IPS DF 4.7 (cell line): Measurements from ENCODE around the gene PPARA.

ENCODE experiments used
- DNase-seq: peaks from one replicate; pipeline ENCODE4 v3.0.0-alpha.2; 2013; ENCODE audit warnings: low spot score; ENCODE audit errors: extremely low read depth

Gene PPARA

DNA sequence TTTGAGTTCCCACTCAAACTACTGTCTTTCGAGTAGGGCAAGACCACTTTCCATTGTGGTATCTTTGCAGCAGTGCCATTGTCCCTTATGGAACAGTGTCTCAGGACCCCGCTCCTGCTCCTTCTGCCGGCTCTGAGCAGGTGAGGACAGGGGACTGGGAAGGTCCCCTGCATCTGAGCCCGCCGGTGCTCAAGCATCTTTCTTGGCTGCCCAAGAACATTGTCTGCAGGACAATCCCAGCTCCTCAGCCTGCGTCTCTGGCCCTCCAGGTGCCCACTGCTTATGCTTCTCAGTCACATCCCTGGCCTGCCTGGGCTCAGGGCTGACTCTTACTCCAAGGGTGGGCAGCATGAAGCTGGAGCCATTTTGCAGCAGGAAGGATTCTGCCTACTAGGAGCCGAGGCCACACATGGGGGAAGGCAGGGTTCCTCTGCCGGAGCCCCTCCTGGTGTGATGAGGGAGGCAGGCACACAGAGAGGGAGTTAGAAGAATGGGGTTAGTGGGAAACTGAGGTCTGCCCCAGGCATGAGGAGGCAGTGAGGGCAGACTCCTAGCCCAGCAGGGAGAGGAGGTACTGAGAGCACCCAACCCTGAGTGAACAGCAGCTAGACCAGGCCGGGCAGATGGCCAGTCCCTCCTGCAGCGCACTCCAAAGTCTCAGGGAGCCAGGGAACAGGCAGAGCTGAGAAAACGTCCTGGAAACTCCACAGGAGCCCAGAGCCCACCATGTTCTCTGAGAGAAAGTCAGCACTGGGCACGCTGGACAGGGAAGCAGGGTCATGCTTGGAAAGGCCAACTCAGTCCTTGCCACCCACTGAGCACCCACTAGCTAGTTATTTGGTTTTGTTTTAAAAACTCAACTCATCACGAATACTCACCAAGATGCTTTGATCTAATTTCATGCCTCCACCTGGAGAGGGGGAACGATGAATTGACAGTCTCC is 7.5 kb upstream of the PPARA start:
- DNase-seq = no peak

DNA sequence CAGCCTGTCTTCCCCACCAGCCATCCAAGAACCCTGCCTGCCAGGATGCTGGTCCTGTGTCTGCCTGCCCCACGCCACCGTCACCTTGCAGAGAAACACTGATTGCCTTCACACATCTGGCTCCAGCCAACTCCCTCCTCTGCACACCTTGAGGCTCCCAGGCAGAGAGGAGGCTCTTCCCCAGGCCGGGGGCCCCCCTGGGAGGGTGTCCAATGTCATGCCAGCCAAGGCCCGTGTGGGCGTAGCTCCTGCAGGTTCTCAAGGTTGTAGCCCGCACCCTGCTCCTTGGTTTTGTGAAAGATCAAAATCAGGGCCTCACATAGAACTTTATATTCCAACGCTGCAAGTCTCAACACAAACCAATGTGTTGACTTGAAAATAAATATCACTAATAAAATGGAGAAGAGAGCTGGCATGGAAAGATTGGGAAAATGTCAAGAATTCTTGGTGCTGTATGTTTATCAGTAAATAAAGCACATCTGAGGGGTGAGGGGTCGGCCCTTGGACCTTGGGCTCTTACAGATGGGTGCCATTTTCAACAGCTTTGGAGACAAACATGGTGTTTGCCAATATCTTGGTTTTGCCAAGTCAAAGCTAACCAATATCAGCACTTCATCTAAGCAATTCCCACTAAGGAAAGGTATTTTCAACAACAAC is 6.7 kb upstream of the PPARA start:
- DNase-seq = no peak

DNA sequence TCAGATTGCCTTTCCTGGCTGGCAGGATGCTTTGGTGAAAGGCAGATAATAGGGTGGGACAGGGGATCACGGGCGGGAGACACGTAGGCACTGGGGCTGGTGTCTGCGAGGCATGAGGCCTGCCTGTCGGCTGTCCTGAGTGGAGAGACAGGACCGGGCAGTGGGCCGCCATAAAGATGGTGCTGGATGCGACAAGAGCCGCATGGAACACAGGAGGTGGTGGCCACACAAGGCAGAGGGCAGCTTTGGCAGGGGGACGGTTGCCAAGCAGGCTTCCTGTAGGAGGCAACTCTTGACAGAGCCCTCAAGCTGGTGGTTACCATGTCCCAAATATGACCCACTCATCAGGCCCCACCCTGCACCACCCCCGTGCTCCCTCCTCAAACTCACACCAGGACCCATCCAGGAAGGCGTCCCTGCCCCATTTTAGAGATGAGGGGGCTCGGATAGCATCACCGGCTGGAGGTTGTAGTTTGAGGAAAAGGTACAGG is 4.9 kb upstream of the PPARA start:
- DNase-seq = no peak

DNA sequence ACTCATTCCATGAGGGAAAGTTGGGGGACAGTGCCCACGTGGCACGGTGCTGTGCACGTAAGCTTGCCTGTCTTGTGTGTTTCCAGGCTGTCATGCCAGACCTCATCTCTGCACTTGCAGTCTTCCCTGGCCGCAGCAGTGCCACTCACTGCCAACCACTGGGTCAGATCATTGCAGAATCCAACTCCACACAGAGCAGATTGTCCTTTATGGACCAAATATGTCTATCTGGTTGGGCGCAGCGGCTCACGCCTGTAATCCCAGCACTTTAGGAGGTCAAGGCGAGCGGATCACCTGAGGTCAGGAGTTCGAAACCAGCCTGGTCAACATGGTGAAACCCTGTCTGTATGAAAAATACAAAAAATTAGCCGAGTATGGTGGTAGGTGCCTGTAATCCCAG is 4.4 kb upstream of the PPARA start:
- no peak for DNase-seq

DNA sequence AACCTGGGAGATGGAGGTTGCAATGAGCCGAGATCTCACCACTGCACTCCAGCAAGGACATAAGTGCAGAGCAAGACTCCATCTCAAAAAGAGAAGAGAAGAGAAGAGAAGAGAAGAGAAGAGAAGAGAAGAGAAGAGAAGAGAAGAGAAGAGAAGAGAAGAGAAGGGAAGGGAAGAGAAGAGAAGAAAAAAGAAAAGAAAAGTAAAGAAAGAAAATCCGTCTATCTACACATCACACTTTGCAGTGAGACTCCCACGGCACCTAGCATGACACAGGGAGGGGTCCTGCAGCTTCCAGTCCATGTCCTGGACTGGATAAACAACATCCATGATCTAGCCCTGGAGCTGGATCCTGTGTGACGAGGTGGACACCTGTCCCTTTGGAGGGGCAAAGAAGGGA is 4.0 kb upstream of the PPARA start:
- no peak for DNase-seq

DNA sequence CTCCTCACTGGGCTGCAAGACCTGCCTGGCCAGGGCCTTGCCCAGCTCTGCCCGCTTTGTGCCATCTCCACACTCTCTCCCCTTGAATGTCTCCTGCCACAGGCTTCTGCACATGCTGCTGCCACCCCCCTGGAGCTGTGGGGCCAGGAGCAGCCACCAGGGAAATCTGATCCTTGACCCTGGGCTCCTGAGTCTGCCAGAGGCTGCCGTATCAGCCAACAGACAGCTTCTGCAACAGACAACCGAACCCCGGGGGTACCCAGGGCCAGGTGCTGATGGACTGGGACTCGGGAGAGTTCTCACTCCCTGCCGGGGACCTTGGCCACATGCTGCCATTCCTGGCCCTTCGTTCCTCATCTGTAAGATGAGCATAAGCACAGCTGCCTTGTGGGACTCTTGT is 3.3 kb upstream of the PPARA start:
- no peak for DNase-seq

DNA sequence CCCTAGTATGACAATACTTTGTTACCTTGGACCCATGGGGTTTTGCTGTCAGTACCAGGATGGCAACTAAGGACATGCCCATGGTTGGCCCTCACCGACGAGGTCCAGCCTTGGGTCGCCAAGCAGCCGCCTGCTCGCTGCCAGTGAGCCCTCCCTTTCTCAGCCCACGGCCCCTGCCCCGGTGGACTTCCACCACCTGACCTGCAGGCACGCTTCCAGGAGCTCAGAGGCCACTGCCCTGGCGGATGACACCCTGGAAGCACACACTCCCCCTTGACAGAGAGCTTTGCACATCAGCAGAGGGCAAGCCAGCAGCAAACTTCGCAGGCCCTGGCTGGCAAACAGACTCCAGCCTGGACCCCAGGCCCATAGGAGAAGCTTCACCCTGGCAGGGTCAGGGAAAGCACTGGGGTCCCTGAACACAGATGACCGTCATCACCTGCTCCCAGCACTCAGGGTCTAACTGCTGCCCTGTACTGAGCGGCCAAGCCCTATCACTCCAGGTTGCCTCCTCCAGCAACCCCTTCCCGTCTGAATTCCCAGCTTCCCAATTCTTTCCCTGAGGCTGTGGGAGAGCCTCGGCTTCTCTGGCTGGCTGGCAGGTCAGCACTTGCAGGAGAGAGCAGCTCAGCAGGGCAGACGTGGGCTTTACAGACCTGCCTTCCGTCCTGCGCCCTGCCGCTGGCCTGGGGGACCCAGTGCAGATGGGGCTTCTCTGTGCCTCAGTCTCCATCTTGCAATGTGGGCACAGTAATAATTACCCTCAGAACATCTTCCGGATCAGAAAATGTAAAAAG is 2.7 kb upstream of the PPARA start:
- DNase-seq = no peak

DNA sequence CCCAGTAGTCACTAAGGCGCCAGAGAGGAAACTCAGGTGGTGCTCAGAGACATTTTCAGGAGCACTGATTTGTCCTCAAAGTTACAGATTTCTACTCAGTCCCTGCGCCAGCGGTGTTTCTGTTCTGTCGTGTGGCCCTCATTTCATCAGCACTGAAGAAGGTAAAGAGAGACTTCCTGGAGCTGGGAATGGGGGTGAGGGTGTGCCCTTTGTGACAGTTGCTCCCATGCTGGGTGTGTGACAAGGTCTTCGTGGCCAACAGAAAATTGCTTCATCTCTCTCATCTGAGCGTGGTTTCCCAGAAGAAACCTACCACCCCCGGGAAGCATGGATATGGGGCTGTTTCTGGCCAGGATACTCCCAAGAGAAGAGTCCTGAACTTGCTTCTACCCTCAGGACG is 2.0 kb upstream of the PPARA start:
- no peak for DNase-seq

DNA sequence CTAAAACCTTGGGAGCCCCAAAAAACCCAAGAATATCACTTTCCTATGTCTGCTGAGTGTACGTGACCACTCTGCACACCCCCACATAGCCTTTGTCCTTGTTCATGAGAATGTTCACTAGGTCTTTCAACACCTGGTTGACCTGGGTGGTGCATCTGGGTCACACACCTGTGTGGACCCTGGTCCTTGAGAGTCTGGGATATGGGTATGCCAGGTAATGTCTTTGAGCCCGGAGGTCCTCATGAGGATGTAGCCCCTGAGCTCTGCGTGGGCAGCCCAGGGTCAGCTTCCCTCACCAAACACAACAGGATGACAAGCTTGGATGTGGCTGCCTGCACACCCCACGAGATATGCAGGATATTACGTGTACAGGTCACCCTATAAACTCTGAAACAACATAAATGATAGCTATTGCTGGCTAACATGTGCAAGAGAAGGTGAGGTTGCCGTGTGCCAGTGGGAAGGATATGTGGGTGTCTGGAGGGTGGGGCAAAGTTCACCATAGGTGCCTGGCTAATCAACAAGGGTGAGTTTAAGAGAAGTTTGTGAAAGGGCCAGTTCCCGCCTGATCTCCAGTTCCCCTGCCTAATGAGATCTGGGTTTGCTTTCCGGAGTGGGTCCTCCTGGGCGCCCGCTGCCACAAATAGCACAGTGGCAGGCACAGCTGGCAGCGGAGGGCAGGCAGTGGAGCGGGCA is 1.4 kb upstream of the PPARA start:
- no peak for DNase-seq

DNA sequence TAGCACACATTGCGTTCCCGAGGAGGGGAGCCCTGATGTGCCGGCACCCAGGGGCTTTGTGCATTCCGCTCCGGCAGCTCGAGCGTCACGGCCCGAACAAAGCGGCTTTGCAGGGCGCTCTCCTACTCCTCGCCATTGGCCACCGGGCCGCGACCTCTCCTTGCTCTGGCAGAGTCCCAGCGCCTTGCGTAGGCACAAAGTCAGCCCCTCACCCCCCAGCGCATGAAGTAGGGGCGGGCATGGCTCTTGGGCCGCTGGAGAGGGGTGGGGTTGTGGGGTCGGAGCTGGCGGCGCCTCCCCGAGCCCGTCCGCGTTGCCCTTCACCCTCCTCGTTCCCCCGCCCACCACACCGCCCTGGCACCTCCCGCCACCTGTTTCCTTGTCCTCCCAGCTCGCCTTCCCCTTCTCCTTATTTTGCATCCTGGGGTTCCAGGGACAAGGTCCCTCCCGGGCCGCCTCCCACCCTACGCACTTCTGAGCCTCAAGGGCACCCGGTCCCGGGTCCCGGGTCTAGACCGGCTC is 753 bp upstream of the PPARA start:
- no peak for DNase-seq

DNA sequence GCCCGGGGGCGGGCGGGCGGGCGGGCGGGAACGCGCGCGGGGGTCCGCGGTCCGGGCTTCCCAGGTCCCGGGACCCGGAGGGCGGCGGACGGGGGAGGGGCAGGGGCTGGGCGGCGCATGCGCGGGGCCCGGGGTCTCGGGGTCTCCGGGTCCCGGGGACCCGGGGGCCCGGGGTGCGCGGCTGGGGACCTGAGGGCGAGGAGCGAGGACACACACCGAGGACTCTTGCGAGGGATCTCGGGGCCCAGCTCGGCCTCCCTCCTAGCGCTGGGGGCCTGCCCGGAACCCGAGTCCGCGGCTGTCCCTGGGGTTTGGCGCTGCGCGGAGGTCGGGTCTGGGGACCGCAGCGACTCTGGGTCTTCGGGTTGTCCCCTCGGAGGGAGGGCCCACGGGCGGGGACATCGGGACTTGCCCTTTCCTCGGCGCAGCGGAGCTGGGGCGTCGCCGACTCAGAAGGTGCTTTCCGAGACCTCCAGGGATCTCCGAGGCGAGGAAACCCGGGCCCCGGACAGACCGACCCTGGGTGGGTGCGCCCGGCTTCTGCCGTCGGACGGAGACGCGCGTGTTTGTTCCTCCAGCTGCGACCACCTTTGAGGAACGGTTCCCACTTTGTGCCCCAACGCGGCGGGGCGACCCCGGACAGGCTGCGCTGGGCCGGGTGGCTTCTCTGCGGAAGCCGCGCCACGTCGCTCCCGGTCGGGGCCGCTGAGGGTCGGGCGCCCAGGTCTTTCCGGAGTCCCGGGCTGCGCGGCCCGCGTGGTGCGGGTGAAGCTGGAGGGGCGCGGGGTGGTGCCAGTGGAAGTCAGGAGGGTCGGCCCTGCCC is 540 bp downstream of the PPARA start:
- DNase-seq = no peak

DNA sequence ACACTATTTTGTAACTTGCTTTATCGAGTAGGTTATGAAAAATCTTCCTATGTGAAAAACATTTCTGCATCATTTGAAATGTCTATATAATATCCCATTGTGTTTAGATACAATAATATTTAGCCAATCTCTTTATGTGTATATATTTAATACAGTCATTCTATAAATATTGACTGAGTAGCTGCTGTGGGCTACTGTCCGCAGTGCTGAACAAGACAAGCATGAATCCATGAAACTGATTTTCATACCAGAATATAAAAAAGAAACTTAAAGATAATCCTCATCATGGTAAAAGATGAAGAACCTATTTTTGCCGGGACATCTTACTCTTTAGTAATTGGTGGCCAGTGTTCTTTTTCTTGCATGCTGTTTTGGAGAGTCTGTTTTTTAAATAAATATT is 3.6 kb downstream of the PPARA start:
- no peak for DNase-seq

DNA sequence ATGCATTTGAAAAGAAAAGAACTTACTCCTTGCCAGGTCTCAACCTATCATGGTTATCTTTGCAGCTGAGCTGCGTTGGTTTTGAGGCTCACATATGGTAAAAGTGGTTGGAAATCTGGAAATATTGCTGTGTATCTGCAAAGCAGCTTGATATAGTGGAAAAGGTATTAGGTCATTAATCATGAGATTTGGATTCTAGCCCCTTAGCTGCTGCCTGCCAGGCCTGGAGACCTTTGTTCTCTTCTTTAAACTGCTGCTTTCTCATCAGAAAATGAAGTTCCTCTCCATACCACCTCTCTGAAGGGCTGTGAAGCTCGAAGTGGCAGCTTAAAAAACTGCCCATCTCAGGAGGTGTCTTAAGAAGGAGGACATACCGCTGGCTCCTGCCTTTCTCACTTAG is 5.7 kb downstream of the PPARA start:
- DNase-seq = no peak

DNA sequence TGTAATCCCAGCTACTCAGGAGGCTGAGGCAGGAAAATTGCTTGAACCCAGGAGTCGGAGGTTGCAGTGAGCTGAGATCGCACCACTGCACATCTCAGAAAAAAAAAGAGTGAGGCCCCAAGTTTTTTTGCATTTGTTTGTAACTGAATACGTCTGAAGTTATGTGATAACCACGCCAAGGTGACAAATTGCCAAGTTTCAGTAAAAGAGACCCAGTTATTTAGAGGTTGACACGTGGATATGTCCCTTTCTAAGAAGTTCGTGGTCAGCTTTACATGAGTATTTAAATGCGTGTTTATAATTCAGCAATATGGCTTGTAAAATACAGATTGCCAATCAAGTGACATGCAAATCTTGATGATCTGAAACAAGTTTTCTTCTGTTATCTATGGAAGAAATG is 8.0 kb downstream of the PPARA start:
- no peak for DNase-seq

DNA sequence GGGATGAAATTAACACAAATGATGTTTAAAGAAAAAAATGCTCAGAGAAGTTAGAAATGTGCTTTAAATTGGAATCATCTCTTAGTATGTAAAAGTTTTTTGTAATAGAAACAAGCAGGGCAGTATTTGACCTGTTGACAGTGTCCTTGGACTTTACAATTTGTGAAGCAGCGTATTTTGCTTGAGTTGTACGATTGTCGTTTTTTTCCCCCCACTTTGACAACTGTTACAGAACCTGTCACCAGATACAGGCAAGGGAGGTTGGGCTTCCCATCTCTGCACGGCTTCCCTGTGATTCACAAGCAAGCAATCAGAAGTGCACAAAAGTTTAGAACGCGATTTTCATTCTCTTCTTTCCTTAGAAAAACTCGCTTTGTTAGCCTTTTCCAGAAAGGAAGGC is 8.9 kb downstream of the PPARA start:
- no peak for DNase-seq

DNA sequence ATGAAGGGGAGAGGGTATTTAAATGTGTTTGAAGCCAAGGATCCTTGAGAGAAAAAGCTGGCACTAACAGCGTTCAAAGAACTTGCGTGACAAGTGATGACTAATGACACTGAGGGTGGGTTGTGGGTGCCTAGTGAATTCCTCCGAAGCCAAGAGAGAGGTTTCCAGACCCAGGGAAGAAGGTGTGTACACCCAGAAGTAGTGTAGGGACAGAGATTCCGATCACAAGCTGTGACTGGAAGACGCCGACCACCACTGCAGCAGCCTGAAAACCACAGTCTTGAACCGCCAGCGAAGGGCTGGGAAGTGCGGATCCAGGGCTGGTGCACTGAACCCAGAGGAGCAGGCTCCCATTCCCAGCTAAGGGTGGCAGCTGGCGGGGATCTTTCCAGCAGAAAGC is 9.5 kb downstream of the PPARA start:
- DNase-seq = no peak

DNA sequence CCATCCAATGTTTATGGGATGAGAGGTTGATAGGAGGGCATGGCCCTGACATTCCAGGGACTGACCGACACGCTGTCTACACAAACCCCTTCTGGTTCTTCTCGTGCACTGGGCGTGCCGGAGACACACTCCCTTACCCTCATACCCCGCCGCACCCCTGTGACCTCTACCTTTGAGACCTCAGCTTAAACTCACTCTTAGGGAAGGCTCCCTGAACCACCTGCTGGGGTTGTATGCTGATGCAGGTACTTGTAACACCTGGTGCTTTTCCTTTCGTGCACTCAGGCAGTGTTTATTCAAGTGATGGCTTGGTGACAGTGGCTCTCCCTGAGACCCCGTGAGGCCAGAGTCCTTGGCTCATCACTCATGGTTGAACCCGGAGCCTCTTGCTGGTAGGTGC is 12.0 kb downstream of the PPARA start:
- DNase-seq = no peak

DNA sequence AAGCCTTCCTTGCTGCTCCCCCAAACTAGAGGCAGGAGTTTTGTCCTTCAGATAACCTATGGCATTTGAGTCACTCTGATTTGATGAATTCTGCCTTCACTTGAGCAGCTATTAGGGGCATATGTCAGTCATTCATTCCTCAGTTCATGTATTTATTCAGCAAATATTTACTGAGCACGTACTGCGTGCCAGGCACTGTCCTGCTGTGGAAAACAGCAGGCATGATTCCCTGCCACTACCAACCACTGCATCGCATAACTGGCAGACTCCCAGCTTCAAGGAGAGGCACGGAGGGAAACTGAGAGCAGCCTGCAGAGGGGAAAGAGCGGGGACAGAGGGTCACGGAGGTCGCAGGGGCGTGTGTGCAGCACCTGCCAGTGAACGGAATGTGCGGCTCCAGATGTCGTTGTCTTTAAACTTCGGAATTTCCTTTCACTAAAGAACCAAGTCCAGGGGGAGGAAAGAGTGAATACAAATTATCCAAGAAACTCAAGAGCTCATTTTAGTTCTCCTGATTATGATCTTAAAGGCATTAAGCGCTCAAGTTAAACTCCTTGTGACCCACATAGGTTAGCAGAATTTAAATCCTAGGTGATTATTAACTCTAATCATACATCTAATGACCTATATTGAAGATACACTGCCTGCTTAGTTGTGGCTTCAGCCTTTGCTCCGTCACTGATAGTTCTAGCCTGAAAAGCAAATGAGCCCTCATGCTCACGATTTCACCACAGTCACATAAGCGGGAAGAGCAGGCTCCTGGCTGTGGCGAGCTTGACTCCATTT is 12.6 kb downstream of the PPARA start:
- no peak for DNase-seq

DNA sequence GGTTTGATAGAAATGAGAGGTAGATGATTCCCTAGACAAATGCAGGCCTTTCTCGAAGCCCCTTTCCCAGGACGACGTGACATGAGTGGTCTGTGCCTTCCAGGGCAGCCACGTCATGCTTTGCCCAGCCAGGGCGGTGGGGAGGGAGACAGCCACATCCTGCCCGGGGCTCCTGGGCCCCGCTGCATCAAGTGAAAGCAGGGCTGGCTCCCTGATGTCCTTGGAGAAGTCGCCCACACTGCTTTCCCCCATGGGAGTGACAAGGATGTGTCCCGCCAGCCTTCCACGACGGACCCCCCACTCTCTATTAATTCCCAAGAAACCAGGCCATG is 13.2 kb downstream of the PPARA start:
- DNase-seq = no peak

DNA sequence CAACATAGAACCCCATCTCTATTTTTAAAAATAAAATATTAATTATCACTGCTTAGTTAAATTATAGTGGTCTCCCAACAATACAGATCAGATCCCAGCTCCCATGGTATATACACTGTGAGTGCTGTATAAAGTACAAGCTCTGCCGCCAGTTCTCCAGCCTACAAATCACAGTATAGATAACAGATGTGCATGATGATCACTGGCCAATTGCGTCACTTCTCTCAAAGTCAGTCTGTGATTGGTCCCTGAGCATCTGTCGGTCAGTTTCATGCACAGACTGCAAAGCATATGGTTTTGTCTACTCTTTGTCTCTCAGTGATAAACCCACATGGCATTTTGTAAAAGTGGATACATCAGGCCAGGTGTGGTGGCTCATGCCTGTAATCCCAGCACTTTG is 15.7 kb downstream of the PPARA start:
- DNase-seq = no peak
